ENCODE results near the gene MED12.
"Not testable (repeated sequence)": the region's sequence is repeated elsewhere in the genome, so short reads cannot be mapped to it uniquely, and the experiment has no call there.

The MED12 gene

GRCh38 chrX:71166461-71166860, 48.1 kb downstream of the MED12 start:
- DNase-seq = no peak

DNA sequence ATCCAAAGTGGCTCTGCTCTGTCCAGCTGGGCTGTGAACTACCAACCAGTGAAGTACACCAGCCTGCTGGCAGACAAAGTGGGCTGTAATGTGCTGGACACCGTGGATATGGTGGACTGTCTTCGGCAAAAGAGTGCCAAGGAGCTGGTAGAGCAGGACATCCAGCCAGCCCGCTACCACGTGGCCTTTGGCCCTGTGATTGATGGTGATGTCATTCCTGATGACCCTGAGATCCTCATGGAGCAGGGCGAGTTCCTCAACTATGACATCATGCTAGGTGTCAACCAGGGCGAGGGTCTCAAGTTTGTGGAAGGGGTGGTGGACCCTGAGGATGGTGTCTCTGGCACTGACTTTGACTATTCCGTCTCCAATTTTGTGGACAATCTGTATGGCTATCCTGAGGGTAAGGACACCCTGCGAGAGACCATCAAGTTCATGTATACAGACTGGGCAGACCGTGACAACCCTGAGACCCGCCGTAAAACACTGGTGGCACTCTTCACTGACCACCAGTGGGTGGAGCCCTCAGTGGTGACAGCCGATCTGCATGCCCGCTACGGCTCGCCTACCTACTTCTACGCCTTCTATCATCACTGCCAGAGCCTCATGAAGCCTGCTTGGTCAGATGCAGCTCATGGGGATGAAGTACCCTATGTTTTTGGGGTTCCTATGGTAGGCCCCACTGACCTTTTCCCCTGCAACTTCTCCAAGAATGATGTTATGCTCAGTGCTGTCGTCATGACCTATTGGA, 48.8 kb downstream of the MED12 start:
- no peak for DNase-seq

DNA sequence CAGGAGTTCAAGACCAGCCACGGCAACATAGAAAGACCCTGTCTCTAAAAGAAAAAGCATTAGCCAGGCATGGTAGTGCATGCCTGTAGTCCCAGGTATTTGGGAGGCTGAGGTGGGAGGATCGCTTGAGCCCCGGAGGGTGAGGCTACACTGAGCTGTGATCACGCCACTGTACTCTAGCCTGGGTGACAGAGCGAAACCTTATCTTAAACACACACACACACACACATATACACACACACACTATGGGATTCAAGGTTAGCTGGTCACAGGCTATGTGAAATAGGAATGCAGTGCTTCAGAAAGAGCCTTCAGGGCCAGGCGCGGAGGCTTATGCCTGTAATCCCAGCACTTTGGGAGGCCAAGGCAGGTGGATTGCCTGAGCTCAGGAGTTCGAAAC, 49.7 kb downstream of the MED12 start:
- no peak for DNase-seq

DNA sequence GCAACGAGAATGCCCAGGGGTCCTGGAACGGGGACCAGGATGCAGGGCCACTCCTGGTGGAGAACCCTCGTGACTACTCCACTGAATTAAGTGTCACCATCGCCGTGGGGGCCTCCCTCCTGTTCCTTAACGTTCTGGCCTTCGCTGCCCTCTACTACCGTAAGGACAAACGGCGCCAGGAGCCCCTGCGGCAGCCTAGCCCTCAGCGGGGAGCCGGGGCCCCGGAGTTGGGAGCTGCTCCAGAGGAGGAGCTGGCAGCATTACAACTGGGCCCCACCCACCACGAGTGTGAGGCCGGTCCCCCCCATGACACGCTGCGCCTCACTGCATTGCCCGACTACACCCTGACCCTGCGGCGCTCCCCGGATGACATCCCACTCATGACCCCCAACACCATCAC, 51.2 kb downstream of the MED12 start:
- DNase-seq = no peak

DNA sequence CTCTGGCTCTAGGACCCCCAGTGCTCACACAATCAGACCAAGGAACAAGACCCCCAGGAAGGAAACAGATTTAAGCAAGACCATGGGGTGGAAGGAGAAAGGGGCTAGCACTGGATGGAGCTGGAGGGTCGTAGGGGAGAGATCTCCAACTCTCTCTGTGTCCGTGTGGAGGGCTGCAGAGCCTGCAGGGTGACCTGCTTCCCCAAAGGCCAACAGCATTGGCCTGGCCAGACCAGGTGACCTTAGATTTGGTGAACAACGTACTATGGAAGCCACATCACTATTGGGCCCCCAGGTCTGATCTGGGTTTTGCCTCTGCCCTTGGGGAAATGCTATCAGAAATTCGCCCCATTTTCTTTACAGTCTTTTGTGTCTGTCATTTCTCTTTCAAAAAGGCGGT, 52.3 kb downstream of the MED12 start:
- DNase-seq = no peak

DNA sequence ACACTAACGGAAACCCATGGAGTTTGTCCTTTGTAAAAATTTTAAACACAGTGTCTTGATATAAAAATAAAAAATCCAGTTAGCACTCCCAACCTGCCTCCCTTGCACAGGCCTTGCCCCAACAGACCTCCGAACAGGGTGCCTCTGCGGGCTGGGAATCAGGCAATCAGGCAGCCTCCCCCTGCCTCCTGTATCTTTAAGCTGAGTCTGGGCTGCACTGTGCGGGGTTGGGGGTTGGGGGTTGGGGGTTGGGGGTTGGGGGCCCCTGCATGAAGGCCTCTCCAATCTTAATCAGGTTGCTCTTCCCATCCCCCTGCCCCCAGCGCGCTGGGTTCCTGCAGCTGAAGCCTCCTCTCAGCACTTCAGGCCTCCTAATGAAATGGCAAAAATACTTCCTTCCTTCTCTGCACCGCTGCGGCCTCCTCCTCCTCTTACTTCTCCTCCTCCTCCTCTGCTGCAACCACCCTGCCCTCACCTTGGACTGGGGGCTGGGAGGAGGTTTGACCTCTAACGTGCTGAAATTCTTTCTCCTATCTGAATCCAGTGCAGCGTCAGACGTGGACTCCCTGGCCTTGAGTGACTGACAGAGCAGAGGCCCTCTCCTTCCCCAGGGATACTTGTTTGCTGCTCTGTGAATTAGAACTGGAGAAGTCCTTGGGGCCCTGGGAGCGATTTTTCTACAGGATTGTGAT, 52.9 kb downstream of the MED12 start:
- DNase-seq = no peak

GRCh38 chrX:71173440-71173839, 55.0 kb downstream of the MED12 start:
- no peak for DNase-seq

DNA sequence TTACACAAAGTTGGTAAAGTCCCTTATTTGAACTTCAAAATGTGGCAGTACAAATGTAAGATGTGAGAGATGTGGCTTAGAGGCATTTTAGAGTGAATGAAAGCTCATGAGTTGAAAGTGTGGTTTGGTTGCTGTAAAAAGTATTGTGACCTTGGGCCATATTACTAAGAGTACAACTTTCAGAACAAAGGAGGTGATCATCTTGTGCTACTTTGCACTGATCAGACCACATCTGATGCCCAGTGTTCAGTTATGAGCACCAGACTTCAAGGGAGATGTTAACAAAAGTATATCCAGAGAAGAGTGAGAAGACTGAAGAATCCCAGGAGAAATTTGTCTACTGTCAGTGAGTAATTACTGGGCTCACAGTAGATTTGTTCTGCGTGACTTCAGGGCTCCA, 56.4 kb downstream of the MED12 start:
- no peak for DNase-seq

DNA sequence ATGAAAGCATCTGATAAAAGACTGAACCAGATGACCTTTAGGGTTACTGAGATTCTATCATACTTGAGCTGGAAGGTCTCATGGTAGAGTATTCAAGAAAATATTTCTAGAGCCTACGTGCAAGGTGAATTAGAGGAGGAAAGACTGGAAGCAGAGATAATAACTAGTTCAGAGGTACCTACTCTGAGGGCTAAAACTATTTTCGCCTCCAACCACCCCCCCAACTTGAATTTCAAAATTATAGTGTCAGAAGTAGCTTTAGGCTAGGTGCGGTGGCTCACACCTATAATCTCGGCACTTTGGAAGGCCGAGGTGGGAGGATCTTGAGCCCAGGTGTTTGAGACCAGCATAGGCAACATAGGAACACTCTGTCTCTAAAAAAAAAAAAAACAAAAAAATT, 57.1 kb downstream of the MED12 start:
- no peak for DNase-seq

DNA sequence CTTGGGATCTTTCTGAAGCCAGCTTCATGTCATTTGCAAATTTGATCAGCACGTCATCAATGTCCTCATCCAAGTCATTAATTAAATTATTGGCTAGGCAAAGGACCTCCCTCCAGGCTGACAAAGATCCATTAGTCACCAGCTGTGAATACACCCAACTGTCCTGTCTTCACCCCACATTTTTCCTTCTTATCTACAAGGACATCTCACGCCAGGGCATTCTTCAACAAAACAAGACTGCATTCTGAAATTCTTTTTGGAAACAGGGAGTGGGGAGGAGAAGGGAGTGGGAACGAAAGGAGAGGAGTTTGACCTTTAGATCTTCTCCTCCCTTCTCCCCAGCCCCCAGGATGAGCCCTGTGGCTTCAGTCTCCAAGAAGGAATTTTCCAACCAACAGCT, 58.9 kb downstream of the MED12 start:
- no peak for DNase-seq

DNA sequence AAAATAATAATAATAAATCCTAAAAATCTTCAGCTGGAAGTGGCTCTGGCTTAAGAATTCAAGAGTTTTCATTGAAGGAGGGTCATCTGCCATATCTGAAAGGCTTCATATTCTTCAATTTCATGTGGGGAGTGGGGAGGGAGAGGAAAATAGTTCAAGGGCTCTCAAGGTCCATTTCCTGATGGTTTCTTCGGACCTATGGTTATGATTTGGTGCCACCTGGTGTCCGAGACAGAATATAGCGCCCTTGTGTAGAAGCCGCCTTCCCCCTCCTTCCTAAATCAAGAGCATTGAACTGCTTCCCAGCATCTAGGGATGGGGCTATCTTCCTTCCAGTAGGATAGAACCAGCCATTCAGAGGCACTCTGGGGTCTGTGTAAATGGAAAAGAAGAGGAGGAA, 60.5 kb downstream of the MED12 start:
- DNase-seq = peak; percentile 35

DNA sequence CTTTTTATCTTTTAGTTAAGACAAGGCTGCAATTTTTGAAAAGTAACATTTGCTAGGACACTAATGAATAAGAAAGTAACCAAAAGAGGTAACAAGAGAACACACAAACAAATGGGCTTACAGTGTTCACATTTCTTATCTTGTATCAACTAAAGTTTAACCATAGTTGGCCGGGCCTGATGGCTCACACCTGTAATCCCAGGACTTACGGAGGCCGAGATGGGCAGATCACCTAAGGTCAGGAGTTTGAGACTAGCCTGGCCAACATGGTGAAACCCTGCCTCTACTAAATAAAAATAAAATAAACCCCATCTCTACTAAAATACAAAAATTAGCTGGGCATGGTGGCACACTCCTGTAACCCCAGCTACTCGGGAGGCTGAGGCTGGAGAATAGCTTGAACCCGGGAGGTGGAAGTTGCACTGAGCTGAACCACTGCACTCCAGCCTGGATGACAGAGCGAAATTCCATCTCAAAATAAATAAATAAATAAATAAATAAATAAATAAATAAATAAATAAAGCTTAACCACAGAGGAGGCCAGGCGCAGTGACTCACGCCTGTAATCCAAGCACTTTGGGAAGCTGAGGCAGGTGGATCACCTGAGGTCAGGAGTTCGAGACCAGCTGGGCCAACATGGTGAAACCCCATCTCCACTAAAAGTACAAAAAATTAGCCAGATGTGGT, 62.3 kb downstream of the MED12 start:
- not testable (repeated sequence) for DNase-seq

DNA sequence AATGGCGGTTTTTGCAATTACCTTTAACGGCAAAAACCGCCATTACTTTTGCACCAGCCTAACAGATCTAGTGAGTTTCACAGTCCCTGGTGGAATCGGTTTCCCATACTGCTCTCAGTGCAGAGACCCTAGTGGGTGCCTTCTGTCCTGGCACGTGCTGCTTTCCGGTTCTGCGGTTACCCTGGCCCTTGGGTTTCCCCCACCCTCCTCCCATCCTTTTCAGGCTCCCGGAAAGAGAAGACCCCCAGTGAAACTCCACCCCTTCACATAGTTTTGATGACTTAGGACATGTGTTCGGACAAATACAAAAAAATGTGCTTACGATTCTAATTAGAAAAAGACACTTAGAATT, 63.1 kb downstream of the MED12 start:
- no peak for DNase-seq

DNA sequence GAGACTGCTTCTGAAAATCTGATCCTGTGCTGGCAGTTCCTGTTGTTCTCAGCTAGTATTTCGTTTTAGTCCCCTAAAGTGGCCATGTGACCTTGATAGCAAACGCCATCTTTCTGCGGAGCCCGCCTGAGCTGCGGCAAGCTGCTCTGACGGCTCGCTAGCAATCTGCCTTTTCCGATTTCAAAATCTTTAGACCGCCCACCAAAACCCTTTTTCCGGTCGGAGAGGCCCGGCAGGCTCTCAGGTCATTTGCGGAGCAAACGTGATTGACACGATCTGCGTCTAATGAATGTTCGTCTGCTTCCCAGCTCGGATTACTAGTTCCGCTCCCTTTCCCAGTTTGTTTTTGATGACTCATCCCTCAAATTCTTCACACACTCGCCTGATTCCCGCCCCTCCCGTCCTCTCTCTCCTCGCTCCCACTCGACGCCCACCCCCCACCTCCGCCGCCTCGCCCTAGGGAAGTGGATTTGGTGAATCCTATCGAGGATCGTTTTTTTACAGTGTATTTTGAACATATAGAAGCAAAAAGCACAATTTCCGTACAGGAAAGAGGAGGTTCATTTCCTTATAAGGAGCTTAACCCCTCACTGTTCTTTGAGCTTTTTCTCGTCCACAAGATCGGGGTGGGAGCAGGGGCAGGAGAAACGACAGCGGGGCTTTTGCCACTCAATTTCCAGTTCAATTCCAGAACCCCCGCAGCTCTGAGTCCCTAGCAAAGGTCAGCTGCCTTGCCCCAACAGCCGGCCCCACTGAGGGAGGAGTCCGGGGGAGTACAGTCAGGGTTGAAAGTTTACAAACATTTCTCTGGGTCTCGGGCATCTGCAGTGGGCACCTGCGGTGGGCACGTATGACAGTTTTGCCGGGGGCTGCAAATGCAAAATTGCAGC, 63.8 kb downstream of the MED12 start:
- peak; percentile 82 for DNase-seq

DNA sequence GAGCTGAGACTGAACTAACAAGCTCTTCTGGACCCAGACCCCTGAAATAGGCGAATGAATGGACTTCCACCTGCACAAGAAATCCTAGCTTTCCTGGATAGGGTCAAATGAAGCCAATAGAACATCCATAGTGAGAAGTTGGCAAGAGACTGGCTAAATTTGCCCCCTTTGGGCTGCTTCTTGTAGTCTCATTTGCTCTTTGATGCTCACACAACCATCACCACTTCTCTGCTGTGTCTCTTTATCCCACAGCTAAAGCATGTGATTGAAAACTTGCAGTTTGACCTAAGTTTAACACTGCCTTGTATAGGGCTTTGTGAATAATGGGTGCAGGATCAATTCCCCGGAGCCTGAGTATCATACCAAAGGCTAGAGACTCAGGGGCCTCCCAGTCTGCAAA, 64.5 kb downstream of the MED12 start:
- DNase-seq = no peak

DNA sequence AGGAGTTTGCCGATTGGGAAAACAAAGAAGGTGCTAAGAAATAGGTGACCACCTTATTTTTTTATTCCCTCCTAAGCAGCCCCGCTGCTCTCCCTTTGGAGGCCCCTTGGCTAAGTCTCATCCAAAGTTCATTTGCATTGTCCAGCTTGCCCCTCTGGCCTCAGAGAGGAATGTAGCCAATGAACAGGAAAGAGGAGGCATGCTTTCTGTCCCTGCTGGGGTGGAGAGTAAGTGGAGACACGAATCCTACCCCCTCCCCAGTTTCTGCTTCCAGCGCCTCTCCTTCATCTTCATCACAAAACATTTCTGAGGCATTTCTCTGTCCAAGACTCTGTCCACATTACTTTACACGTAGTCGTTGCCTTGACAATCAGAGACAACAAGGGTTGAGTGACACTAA, 64.9 kb downstream of the MED12 start:
- DNase-seq = no peak

DNA sequence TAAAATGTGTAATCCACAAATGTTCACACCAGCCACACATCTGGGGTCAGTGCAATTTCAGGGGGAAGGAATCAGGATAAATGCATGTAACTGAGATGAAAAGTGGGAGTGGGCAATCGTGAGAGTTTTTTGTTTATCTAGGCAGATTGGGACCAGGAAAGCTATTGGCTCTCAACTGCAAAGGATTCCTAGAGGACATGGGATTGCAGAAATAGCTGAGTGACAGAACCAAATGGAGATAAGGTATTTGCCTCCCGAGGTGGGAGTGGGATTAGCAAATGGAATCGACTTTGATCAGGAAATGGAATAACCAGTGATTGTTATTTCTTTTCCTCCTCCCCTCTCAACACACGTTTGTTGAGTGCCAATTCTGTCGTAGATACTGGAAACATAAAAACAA, 65.7 kb downstream of the MED12 start:
- DNase-seq = no peak

GRCh38 chrX:71184803-71185495, 66.6 kb downstream of the MED12 start:
- peak; percentile 70 for DNase-seq

- DNase-seq = no peak
These were observed 72.9 kb downstream of the MED12 start for GRCh38 chrX:71191248-71191647.
